ENCODE results near the gene ADGRV1.

DNA sequence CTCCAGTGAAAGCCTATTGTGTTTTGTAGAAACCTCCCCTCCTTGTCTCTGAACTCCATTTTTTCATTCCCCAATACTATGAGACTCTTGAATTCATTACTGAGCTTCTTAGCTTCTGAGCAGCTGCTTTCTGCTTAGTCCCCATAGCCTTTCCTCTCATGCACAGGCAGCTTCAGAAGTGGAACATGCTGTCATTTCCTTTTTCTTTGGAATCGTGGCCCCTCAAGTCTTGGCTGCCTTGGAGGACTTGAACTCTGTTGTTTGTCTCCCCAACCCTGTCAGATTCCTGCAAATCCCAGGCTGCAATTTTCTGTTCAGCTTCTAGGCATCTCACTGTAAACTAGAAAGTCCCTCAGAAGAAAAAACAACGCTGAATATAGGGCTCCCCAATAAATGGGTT is 556.1 kb downstream of the ADGRV1 start:
- TF ChIP-seq YY1 (IDR thresholded peaks at IDR 0.05; ENCODE audit: insufficient read depth, insufficient read length) (no peak), ZNF274 (IDR thresholded peaks at IDR 0.05; ENCODE audit: low read depth, low read length) (no peak), SUZ12 (IDR thresholded peaks at IDR 0.05; ENCODE audit: extremely low read depth, insufficient read depth, insufficient read length) (no peak)
